Smooth muscle cell (in vitro differentiated cells): Measurements from ENCODE around the gene PIK3R6. TPM values are rescaled to one million over a fixed set of nuclear protein-coding genes. Genes with fewer than 3 reads are reported as not detected.

Experiments used
- DNase-seq: peaks from one replicate; lab custom pipeline; 2025; ENCODE audit not compliant: unreplicated experiment; lab: John Stamatoyannopoulos, UW
- H2AFZ ChIP-seq: fragments of 200-600 bp; sonication (generic); 2 replicates; pipeline ENCODE4 v1.6.0; 2016; ENCODE audit warnings: antibody characterized with exemption, low read depth, mild to moderate bottlenecking
- H3F3A ChIP-seq: fragments of 200-600 bp; sonication (generic); 2 replicates; pipeline ENCODE4 v1.6.0; 2017; ENCODE audit warnings: antibody characterized with exemption, low read depth
- H3K27ac ChIP-seq: fragments of 200-600 bp; sonication (generic); 2 replicates; pipeline ENCODE4 v1.5.1; 2016; ENCODE audit warnings: low read depth, mild to moderate bottlenecking
- H3K27me3 ChIP-seq: fragments of 200-600 bp; sonication (generic); 2 replicates; pipeline ENCODE4 v1.6.1; 2016; ENCODE audit warnings: low read depth, mild to moderate bottlenecking
- H3K36me3 ChIP-seq: fragments of 200-600 bp; sonication (generic); 2 replicates; pipeline ENCODE4 v1.5.1; 2016; ENCODE audit warnings: low read depth
- H3K4me1 ChIP-seq: fragments of 200-600 bp; sonication (generic); 2 replicates; pipeline ENCODE4 v1.5.1; 2016; ENCODE audit warnings: low read depth
- H3K4me2 ChIP-seq: fragments of 200-600 bp; sonication (generic); 2 replicates; pipeline ENCODE4 v1.6.0; 2016; ENCODE audit warnings: mild to moderate bottlenecking
- H3K4me3 ChIP-seq: fragments of 200-600 bp; sonication (generic); 2 replicates; pipeline ENCODE4 v1.5.1; 2016; ENCODE audit warnings: mild to moderate bottlenecking
- H3K79me2 ChIP-seq: fragments of 200-600 bp; sonication (generic); 2 replicates; pipeline ENCODE4 v1.6.0; 2016; ENCODE audit warnings: low read depth, mild to moderate bottlenecking
- H3K9ac ChIP-seq: fragments of 200-600 bp; sonication (generic); 2 replicates; pipeline ENCODE4 v1.6.0; 2016; ENCODE audit warnings: low read depth
- H3K9me3 ChIP-seq: fragments of 200-600 bp; sonication (generic); replicated peaks from 2 replicates; pipeline ENCODE4 v1.5.1; 2016; ENCODE audit warnings: low read depth
- H4K20me1 ChIP-seq: fragments of 200-600 bp; sonication (generic); 2 replicates; pipeline ENCODE4 v1.6.0; 2016; ENCODE audit warnings: low read depth
- WGBS: methylation state at CpG from one replicate; pipeline ENCODE4 v1.1.7; 2016; ENCODE audit warnings: low lambda C conversion rate; 5-methylcytosine and 5-hydroxymethylcytosine counted together
- polyA plus RNA-seq: library from polyadenylated mRNA; unstranded; fragments of >200 nt; fragmentation: Nextera tagmentation; extraction: Ambion mirVana; gene quantifications from 2 replicates; pipeline ENCODE4 v1.2.1, GENCODE V29; 2016
- total RNA-seq: library from RNA; depleted of rRNA; stranded (reverse); fragments of >200 nt; gene quantifications from 2 replicates; pipeline ENCODE4 v1.2.3, GENCODE V29; 2014
- TF ChIP-seq, protein P1 (sequence below): fragments of 200-600 bp; sonication (generic); IDR thresholded peaks from 2 replicates; pipeline ENCODE4 v1.5.1; 2017; ENCODE audit warnings: borderline replicate concordance, mild to moderate bottlenecking, antibody characterized with exemption; ENCODE audit not compliant: insufficient read depth, poor library complexity, severe bottlenecking

Gene PIK3R6
- total and polyA plus RNA-seq, 2 experiments from 2014 or later = not detected

DNA sequence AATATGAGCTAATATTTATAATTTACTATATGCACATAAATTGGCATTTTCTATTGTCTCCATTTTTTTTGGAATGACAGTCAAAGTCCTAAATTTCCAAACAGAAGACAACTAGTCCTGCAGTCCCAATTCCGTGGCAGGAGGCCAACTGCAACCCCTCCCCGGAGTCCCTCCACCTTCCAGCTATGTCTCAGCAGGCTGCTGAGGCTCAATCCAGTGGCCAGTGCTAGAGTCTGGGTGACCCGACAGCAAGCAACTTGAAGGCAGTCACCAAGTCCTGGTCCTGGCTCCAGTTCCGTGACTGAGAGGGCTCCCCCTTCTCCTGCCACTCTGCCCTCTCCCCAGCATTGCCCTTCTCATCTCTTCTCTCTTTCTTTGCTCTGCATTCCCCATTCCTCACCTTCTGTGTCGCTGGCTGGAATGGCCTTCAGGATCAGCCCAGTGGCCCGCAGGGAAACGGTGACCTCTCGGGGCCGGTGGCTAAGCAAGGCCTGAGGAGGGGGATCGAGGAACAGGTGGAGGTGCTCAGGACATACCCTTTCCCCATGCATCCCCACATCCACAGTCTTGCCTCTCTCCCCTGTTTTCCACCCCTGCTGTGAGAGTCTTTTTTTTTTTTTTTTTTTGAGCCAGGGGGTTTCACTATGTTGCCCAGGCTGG is 45.9 kb downstream of the PIK3R6 start:
- TF ChIP-seq, protein P1, sequence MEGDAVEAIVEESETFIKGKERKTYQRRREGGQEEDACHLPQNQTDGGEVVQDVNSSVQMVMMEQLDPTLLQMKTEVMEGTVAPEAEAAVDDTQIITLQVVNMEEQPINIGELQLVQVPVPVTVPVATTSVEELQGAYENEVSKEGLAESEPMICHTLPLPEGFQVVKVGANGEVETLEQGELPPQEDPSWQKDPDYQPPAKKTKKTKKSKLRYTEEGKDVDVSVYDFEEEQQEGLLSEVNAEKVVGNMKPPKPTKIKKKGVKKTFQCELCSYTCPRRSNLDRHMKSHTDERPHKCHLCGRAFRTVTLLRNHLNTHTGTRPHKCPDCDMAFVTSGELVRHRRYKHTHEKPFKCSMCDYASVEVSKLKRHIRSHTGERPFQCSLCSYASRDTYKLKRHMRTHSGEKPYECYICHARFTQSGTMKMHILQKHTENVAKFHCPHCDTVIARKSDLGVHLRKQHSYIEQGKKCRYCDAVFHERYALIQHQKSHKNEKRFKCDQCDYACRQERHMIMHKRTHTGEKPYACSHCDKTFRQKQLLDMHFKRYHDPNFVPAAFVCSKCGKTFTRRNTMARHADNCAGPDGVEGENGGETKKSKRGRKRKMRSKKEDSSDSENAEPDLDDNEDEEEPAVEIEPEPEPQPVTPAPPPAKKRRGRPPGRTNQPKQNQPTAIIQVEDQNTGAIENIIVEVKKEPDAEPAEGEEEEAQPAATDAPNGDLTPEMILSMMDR = no peak
- Histone ChIP-seq H4K20me1 (no peaks in the 10 kb centered on the region), H3K4me2 (no peak overlapping the region), H3K27ac (no peak overlapping the region), H3K4me1 (no peaks in the 10 kb centered on the region), H3K36me3 (no peaks in the 10 kb centered on the region), H3K9ac (no peak overlapping the region), H3F3A (no peaks in the 10 kb centered on the region), H3K79me2 (no peaks in the 10 kb centered on the region), H2AFZ (no peak overlapping the region), H3K9me3 (no peaks in the 10 kb centered on the region), H3K4me3 (no peak overlapping the region), H3K27me3 (peaks cover 7% of the 10 kb centered on the region)
- WGBS = 90% methylated on average over 10 of the region's 10 CpGs
- no peak for DNase-seq

DNA sequence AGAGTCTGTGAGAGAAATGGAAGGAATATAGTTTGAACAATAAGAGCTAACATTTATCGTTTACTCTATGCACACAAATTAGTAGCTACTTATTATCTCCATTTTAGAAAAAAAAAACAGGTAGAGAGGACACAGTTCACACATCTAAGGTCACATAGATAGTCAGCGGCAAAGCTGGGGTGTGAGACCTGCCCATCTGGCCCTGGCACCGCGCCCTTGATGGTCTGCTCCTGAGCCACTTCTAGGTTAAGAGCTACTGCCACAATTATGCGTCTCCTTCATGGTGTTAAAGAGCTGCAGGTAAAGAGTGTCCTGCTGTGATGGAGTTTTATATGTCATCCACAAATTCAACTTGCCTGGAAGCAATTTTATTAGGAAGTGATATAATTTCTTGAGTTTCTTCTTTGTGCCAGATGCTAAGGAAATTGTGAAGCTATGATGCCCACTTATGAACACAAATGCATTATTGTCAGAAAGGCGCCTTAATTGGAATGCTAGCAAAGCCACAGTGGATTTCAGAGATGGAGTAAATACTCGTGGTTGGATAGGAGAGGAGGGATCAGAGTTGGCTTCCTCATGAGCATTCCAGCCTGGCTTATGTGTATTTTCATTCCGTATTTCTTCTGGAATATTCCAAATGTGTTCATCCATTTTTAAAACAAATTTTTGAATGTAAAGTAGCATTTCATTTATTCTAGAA is 47.0 kb downstream of the PIK3R6 start:
- Histone ChIP-seq H2AFZ (no peak overlapping the region), H3K36me3 (no peaks in the 10 kb centered on the region), H3K4me1 (no peaks in the 10 kb centered on the region), H3K27ac (no peak overlapping the region), H4K20me1 (no peaks in the 10 kb centered on the region), H3K9ac (no peak overlapping the region), H3F3A (no peaks in the 10 kb centered on the region), H3K9me3 (no peaks in the 10 kb centered on the region), H3K4me2 (no peak overlapping the region), H3K79me2 (no peaks in the 10 kb centered on the region), H3K27me3 (peaks cover 14% of the 10 kb centered on the region), H3K4me3 (no peak overlapping the region)
- DNase-seq = no peak
- TF ChIP-seq, protein P1 = no peak
- 74% methylated on average over 8 of the region's 8 CpGs for WGBS

DNA sequence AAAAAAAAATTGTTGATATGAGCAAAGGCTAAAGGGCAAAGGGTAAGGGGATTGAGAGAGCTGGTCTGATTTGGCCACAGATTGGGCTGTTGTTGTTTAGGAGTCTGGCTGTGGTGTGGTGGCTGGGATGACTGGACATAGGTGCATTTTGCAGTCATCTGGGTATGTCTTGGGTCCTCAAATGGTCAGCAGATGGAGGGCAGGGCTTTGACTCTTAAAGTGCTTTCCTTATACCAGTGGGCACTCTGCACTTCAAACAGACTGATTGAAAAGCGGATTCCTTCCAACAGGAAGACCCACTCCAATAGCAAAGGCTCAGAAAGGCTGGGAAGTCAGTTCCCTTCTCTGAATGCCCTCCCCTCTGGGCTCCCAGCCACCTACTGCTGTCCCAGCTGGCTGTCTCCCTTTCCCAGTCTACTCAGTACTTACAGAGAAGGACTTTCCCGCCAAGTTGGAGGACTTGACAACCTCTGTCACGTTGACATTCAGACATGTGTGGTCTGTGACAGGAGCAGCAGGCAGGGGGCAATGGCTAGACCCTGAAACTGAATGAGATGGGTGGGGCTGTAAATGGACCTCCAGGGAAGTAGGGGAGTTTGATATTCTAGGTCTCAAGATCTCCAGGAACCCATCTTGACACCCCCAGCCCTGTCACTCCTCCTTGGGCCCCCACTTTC is 48.7 kb downstream of the PIK3R6 start:
- no peaks in the 10 kb centered on the region for H3K4me1 ChIP-seq
- H3K27me3 ChIP-seq = peaks cover 19% of the 10 kb centered on the region
- H3K4me3 ChIP-seq = no peak overlapping the region
- no peaks in the 10 kb centered on the region for H3F3A ChIP-seq
- WGBS = 52% methylated on average over 3 of the region's 3 CpGs
- H3K79me2 ChIP-seq = no peaks in the 10 kb centered on the region
- no peaks in the 10 kb centered on the region for H3K9me3 ChIP-seq
- H3K9ac ChIP-seq = no peak overlapping the region
- no peaks in the 10 kb centered on the region for H4K20me1 ChIP-seq
- no peaks in the 10 kb centered on the region for H3K36me3 ChIP-seq
- no peak overlapping the region for H3K27ac ChIP-seq
- no peak for DNase-seq
- no peak overlapping the region for H2AFZ ChIP-seq
- H3K4me2 ChIP-seq = no peak overlapping the region
- TF ChIP-seq, protein P1 = no peak
